WTC11 (cell line): Measurements from ENCODE around the gene CAMK2G.

Source experiments
- CREB1 ChIP-seq: sonication (generic); formaldehyde crosslinking; IDR thresholded peaks from 2 replicates; pipeline ENCODE4 v1.8.0; 2023; ENCODE audit warnings: mild to moderate bottlenecking, missing genetic modification reagents
- RORB ChIP-seq: fragments of 250-450 bp; sonication (Bioruptor Pico); IDR thresholded peaks from 2 replicates; pipeline ENCODE4 v1.9.0; 2021; ENCODE audit warnings: mild to moderate bottlenecking
- TF ChIP-seq, protein P1 (sequence below): fragments of 200-600 bp; IDR thresholded peaks from 2 replicates; pipeline ENCODE4 v1.8.0; 2022; ENCODE audit warnings: antibody characterized with exemption
- TF ChIP-seq, protein P2 (sequence below): sonication (generic); formaldehyde crosslinking; IDR thresholded peaks from 2 replicates; pipeline ENCODE4 v1.8.0; 2022; ENCODE audit warnings: mild to moderate bottlenecking, missing genetic modification reagents

DNA sequence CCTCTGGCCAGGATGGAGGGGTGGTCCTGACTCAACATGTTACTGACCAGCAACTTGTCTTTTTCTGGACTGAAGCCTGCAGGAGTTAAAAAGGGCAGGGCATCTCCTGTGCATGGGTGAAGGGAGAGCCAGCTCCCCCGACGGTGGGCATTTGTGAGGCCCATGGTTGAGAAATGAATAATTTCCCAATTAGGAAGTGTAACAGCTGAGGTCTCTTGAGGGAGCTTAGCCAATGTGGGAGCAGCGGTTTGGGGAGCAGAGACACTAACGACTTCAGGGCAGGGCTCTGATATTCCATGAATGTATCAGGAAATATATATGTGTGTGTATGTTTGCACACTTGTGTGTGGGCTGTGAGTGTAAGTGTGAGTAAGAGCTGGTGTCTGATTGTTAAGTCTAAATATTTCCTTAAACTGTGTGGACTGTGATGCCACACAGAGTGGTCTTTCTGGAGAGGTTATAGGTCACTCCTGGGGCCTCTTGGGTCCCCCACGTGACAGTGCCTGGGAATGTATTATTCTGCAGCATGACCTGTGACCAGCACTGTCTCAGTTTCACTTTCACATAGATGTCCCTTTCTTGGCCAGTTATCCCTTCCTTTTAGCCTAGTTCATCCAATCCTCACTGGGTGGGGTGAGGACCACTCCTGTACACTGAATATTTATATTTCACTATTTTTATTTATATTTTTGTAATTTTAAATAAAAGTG lies 42.6 kb upstream of the CAMK2G start:
- TF ChIP-seq, protein P1, sequence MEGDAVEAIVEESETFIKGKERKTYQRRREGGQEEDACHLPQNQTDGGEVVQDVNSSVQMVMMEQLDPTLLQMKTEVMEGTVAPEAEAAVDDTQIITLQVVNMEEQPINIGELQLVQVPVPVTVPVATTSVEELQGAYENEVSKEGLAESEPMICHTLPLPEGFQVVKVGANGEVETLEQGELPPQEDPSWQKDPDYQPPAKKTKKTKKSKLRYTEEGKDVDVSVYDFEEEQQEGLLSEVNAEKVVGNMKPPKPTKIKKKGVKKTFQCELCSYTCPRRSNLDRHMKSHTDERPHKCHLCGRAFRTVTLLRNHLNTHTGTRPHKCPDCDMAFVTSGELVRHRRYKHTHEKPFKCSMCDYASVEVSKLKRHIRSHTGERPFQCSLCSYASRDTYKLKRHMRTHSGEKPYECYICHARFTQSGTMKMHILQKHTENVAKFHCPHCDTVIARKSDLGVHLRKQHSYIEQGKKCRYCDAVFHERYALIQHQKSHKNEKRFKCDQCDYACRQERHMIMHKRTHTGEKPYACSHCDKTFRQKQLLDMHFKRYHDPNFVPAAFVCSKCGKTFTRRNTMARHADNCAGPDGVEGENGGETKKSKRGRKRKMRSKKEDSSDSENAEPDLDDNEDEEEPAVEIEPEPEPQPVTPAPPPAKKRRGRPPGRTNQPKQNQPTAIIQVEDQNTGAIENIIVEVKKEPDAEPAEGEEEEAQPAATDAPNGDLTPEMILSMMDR, result no peak
- TF ChIP-seq CREB1 (CRISPR knock-in tag) (no peak), RORB (CRISPR knock-in tag) (no peak)
- TF ChIP-seq, protein P2, sequence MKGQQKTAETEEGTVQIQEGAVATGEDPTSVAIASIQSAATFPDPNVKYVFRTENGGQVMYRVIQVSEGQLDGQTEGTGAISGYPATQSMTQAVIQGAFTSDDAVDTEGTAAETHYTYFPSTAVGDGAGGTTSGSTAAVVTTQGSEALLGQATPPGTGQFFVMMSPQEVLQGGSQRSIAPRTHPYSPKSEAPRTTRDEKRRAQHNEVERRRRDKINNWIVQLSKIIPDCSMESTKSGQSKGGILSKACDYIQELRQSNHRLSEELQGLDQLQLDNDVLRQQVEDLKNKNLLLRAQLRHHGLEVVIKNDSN (CRISPR knock-in tag), result no peak
